Measurements from ENCODE around the gene CORO7. TPM values are rescaled to one million over a fixed set of nuclear protein-coding genes. Genes with fewer than 3 reads are reported as not detected.
A peak's percentile ranks its signal among the peaks of the same experiment; 100 is the strongest.

CORO7 gene
- total RNA-seq, 2 donors from 2014 or later: 15.6 to 19.5 TPM

DNA sequence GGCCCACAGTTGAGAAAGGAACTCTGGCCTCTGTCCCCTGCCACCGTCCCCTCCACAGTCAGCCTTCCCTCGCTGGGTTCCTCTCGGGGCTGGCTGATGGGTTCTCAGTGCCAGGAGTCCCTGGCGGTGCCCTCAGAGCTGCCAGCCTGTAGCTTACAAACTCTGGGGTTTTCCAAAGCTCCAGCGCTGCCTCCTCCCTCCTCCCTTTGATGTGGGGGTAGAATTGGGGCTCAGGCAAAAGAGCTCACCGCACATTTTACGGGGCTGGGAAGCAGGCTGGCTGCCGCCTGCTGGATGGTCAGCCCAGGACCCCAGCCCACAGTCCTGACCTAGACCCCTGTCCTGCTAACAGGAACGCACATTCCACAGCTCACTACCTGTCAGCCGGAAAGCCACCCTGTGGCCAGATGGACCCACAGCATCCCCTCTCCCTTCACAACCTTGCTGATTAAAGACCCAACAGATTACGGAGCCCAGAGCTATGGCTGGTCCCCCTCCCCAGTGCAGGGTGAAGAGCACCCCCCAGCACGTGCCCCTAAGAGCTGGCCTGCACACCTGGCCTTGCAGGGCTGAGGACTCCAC, 38.7 kb downstream of the CORO7 start:
- ATAC-seq (no peak), DNase-seq (peak; percentile 19)
- intact Hi-C loops (cut with DNase I): no loop called here

DNA sequence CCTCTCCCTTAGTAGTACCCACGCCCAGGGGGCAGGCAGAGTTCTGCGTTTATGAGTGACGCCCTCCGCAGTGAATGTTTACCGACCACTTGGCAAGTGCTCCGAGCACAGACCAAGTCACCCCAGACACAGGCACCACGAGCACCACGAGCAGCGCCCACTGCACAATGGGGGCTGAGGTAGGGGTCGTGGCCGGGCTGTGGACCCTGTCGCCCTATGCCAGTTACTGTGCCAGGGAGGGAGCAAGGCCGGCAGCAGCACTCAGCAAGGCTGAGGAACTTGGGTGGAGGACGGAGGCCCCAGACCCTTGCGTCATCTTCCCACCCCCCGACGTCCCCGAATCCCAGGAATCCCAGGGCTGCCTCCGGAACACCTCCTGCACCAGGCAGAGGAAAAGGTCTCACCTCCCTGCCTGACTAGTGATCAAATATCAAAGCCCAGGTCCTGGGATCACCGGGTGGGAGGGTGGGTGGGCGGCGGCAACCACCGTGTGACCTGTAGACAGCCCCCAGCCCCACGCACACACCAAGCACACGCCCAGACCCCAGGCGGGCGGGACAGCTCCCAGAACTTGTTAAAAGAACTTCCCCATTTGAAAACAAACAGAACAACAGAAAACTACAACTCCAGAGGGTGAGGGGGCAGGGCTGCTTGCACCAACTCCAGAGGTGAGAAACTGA, 39.4 kb downstream of the CORO7 start:
- ATAC-seq: no peak
- DNase-seq: no peak
- intact Hi-C loops (cut with DNase I): no loop called here

DNA sequence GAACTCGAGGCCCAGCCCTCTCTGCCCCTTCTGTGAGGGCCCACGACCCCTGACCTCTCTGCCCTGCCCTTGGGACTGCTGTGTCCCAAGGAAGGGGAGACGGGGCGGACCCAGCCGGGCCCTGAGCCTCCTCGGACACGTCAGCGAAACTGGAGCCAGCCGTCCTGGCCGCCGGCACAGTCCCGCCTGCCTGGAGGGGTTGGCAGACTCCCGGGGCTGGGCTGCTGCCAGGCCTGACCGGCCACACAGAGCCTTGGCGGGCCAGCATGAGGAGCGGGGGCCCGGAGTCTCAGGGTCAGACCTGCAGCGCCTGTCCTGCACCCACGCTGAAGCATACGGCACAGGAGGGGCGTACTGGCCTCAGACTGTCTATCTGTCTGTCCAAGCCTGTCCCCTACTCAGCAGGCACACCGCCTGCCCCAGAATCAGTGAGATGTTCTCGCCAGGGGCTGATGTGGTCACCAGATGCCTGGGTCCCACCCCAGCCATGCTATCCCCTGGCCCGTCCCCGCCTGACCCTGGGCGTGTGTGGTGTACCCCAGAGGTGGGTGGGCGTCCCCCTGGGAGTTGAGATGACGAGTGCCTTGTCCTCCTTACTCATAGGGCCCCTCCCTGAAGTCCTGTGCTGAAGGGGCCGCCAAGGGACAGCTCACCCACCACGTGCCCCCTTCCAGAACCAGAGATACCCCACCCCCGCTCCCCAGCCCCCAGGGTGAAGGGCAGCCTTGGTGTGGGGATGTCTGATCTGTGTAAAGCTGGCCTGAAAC, 40.1 kb downstream of the CORO7 start:
- DNase-seq (peak; percentile 93), ATAC-seq (peak; percentile 60 to 66)
- intact Hi-C loops (cut with DNase I): no loop called here

DNA sequence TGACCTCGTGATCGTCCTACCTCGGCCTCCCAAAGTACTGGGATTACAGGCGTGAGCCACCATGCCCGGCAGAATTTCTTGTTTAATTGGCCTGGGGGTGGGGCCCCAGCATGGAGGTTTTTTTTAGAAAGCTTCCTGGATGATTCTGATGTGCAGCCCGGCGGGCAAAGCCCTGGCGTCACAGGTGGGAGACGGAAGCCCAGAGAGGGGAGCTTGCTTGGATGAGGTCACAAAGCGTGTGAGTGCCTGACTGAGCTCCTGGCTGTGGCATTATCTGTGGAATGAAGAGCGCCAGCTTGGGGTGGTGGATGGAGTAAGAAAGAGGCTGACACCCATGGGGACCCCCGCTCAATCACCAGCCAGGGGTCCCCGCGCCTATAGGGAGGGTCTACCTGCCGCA, 40.7 kb downstream of the CORO7 start:
- DNase-seq (no peak), ATAC-seq (no peak)
- intact Hi-C loops (cut with DNase I): no loop called here

DNA sequence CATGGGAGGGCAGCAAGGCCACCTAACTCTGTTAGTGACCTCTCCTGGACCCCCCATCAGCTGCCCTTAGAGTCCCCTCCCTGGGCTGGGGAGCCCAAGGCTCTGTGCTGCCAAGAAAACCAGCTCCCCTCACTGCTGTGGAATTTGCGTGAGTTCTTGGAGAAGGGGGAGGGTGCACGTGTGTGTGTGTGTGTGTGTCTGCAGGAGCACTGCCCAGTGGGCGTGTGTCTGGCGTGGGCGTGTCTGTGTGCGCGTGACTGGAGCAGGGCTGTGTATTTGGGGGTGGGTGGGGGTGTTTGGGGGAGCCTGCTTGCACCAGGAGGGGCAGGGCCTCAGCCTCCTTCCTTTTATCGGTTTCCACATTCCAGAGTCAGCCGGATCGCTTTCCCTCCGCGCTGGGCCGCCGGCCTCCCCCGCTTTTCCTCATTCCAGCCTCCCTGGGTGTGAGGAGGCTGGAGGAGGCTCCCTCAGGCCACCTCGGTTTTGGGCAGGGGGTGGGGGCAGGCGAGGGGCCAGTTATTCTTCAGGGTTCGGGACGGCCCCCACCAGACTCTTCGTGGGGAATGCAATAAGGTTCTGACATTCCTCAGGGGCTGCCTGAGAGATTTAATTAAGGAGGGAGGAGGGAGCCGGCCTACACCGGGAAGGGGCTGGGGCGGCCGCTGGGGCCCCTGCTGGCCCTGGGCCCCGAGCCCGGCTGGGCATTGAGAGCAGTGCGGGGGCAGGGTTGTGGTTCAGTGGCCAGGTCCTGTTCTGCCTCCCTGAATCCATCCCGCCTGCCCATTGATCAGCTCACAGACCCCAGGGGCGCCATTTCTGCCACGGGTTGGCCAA, 42.3 kb downstream of the CORO7 start:
- intact Hi-C loops (cut with DNase I): no loop called here
- peak; percentile 83 for DNase-seq
- peak; percentile 17 to 29 for ATAC-seq

DNA sequence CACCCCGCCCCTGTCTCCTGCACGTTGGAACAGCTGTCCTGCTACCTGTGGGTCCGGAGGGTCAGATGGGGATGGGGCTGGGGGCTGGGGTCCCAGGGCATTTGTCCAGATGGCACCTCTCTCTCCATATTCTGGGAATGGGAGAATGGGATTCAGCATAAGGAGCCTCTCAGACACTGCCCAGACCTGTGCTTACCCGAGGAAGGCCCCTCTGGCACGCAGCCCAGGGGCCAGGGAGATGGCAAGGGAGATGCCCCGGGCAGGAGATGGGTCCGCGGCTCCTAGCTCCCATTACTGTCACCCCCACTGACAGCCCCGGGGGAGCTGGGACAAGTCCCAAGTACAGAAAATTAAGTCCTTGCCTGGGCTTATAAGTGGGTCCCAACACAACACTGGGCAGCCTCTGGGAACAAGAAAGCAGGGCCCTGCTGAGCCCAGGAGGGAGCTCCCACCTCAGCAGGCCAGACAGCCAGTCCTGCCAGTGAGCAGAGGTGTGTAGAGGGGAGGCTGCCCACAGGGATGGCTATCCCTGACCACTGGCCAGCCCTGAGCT, 43.0 kb downstream of the CORO7 start:
- no peak for ATAC-seq
- intact Hi-C loops (cut with DNase I): no loop called here
- no peak for DNase-seq

DNA sequence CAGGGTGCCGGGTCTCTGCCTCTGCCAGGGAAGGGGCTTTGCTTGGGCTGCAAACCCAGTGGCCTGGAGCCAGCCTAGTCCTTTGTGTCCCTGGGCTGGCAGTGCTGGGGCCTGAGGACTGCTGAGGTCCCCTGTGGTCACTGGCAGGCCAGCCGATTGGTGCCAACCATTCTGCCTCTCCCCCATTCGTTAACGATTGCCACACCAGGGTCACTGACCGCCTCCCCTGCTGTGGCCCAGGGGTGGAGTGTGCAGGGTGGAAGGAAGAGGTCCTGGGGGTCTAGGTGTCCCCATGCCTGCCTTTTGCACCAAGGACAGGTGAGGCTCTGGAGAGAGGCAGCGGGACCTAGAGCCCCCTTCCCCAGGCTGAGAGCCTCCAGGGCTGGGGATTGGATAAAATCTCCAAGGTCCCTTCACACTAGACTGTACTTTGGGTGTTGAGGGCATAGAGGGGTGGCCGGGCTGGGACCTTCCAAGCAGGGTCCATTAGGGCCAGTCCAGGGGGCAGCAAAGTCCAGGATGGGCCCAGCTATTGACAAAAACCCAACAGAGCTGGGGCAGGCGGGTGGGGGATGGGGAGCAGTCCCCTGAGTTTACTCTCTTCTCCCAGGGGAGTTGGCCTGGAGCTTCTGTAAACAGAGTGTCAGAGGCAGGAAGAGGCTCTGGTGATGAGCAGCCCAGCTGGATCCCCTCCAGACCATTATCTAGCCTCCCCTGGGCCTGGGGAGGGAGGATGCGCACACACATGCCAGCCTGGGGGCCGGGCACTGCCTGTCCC, 43.6 kb downstream of the CORO7 start:
- ATAC-seq: peak in 1 of 2 donors; percentile 28
- peak; percentile 65 for DNase-seq
- intact Hi-C loops (cut with DNase I): no loop called here

DNA sequence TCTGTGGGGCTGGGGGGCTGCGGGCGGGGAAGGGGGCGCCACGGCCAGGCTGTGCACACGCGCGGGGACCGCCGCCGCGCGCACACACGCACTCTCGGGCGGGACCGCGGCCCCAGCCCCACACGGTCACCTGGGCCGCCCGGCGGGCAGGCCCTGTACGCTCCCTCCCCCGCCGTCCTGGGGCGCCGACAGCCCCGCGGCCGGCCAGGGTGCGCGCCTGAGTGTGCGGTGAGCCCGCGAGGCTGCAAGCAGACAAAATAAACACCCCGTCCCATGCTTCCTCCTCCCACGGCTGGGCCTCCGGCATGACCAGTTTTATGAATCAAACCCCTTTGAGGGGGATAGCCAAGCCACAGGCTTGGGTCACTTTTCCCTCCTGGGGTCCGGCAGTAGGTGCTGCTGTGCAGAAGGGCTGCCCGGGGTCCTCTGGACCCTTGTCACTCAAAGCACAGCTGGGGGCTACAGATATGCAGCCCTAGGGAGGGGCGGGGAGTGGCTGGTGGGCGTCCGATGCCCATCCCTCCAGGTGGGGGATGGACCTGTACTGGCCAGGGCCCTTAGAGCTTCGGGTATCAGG, 44.3 kb downstream of the CORO7 start:
- ATAC-seq (peak; percentile 1 to 5), DNase-seq (no peak)
- intact Hi-C loops (cut with DNase I): no loop called here

DNA sequence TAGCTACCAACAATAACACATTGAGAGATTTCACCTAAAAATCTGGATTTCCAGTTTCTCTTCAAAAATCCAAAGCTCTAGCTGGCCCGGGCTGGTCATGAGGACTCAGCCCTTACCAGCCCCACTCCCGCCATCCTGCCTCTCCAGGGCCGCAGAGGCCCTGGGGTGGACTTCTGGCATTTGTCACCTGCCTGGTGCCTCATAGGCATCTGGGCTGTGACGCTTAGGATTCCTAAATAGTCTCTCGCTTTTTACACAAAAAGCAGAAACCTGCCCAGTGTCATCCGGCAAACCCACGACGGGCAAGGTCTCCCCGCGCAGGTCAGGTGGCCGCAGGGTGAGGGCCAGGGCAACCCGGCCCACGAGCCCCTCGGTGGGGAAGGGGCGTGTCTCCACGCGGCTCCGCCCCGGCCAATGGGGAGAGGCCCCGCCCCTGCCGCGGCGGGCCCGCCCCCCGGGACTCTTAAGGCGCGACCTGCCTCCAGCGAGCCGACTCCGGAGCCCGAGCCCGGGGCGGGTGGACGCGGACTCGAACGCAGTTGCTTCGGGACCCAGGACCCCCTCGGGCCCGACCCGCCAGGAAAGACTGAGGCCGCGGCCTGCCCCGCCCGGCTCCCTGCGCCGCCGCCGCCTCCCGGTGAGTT, 44.9 kb downstream of the CORO7 start, which contains the start of gene VASN:
VASN (plus strand) TSS at position 492 of the 644 bp plus-strand sequence. CDS start 9,030 bp downstream, outside the sequence.
- intact Hi-C loops (cut with DNase I): no loop called here
- DNase-seq (peak; percentile 83), ATAC-seq (peak; percentile 65 to 76)

DNA sequence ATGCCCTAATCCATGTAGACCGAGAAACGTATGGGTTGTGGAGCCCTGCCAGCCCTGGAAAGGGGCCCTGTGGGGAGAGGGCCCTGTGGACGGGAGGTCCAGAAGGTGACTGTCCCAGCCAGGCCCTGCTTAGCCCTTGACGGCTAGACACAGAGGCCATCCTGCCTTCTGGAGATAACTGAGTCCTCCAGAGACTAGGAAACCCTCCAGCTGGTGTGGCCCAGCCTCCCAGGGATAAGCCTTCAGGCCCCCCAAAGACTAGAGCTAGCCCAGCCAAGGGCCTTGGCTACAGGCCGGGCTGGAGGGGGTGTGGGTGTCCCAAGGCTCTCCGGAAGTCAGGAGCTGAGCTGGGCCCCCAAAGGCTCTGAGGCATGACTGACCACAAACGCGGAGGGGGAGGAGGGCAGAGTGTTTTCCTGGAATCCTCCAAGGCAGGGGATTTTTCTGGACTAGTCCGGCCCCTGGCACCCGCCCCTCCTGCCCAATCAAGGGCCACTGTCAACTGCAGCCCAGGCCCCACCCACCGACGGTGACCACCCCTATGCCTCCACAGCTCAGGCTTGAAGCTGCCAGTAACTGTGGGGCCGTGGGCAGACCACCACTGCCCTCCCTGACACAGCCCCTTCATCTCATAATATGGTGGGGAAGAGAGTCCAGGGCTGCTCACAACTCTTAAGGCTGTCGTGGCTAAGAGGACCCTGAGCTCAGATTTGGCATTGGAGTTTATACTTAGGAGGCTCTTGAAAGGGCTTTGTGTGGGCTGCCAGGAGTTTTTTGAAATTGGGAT, 45.6 kb downstream of the CORO7 start:
- ATAC-seq (peak; percentile 16 to 42), DNase-seq (peak; percentile 83)
- intact Hi-C loops (cut with DNase I): no loop called here

DNA sequence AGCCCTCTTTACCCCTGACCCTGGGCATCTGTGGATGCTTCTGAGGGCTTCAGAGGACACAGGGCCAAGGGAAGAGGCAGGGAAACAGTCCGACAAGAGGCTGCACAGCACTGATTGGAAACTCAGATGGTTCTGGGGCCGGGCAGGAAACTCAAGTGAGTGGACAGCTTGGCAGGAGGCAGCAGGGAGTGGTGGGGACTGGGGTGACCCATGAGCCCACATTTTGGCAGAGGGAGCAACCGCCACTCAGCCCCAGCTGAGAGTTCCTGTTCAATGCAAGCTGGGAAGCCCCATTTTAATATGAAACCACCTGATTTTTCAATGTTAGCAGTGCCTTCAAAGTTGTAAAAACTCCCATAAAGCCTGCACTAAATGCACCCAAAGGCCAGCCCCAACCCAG, 46.2 kb downstream of the CORO7 start:
- ATAC-seq: no peak
- no peak for DNase-seq
- intact Hi-C loops (cut with DNase I): no loop called here

DNA sequence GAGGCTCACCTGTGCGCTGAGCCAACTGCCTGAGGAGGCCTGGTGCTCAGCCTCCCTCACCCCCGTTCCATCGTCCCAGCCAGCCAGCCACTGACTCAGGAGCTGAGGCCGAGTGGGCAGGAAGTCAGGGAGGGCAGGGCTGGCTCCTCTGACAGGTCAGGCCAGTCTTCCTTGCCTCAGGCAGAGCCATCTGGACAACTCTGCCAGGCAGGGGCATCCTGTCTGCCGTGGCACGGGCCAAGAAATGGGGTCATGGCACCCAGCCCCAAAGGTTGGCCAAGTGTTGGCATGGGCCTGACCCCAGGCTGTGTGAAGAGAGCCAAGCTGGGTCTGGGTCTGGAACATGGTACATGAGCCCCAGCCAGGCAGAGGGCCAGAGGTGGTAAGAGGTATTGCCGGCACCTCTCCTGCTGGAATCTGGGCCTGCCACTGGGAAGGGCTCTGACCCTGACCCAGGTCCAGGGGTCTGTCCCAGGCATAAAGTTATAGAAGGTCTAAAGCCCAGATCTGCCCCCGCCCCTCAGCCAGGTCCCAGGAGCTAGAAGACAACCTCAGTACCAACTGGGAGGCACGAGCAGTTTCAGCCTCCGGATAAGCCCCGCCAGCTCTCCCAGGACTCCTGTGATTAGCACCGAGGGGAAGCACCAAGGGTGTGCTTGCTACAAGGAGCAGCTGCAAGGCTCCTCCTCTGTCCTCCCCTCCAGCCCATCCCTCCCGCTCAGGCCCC, 47.2 kb downstream of the CORO7 start:
- ATAC-seq: no peak
- DNase-seq: no peak
- intact Hi-C loops (cut with DNase I): no loop called here

DNA sequence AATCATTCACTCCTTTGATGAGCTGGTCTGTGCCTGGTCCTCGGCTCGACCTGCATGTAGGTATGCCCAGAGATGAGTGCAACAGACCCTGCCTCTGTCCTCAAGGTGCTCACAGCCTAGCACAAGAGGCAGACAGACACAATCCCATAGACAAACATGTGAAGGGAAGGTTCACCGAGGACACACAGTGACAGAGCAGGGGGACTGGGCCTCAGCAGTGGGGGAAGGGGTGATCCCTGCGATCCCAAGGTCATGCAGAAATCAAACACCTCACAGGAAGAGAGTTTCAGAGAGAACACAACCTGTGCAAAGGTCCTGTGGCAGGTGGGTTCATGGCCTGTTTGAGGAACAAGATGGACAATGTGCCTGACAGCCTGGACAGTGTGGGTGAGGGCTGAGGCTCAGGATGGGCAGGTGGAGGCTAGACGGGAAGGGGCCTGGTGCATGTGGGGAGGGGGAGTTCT, 49.0 kb downstream of the CORO7 start:
- intact Hi-C loops (cut with DNase I): no loop called here
- ATAC-seq (no peak), DNase-seq (no peak)

DNA sequence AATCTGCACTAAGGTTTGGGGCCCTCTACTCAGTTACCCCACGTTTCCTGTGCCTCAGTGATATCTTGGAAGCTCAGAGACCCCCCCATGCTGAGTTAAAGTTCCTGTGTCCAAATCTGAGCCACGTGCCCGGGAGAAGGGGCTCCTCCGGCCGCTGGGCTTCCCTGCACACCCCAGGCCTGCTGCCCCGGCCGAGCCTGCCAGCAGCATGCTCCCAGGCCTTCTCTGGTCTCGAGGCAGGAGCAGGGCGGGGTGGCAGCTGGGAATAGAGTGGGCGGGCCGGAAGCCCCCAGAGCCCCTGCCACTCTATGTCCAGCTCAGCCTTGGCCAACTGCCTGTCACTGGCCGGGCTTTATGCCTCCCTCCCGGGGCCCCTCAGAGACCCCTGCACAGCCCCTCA, 50.4 kb downstream of the CORO7 start:
- no peak for ATAC-seq
- DNase-seq: no peak
- intact Hi-C loops (cut with DNase I): no loop called here

DNA sequence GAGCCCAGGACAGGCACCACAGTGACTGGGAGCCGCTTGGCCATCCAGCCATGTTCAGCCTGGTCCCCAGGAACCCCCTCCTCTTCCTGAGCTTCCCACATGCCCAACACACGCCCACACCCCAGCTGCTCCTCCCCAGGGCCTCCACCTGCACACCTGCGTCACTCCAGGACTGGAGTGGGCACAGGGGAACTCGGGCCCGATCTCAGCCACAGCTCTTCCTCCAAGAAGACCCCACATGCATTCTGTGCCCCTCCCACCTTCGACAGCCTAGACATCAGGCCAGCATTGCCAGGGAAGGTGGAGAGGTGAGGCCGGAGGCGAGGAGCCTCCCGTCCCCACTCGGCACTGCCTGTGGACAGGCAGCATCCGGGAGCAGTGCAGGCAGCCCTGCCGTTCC, 50.8 kb downstream of the CORO7 start:
- intact Hi-C loops (cut with DNase I): no loop called here
- ATAC-seq (no peak), DNase-seq (no peak)

DNA sequence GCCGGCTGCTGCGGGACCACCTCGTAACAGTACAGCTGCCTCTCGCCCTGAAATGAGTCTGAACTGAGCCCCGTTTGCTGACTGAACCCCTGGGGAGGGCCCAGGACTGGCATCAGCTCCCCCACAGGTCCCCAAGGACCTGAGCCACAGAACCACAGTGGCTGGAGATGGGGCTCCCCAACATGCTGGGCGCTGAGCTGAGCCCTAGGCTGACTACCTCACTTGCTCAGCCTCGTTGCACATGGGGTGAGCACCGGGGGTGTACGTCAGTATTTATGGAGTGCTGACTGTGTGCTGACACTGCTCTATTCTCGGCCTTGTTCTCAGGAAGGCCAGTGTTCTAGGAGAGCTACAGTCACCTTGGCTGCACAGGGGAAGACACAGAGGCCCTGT, 51.4 kb downstream of the CORO7 start:
- ATAC-seq (no peak), DNase-seq (no peak)
- intact Hi-C loops (cut with DNase I): no loop called here
